GM12878 (cell line): ENCODE measurements around the gene ZNF284. TPM values are rescaled to one million over a fixed set of nuclear protein-coding genes. Genes with fewer than 3 reads are reported as not detected.
A peak's percentile ranks its signal among the peaks of the same experiment; 100 is the strongest.

ENCODE experiments used
- ATAC-seq: fragments of 200-7000 bp; cut with Tn5 transposase; 3 replicates; pipeline ENCODE4 v1.9.1; 2020; ENCODE audit warnings: mild to moderate bottlenecking, moderate library complexity
- BruUV-seq: library from RNA; stranded (reverse); fragments of 400-500 nt; replicated peaks from 2 replicates; lab custom pipeline; 2021; lab: Mats Ljungman, UMichigan
- CTCF ChIA-PET: fragments of 300-600 bp; sonication (Branson Sonifier 250); formaldehyde crosslinking; extraction: SDS; loops from one replicate; lab custom pipeline; 2021; ENCODE audit warnings: inconsistent platforms; lab: Yijun Ruan, JAX
- POLR2A ChIA-PET: fragments of 350-600 bp; formaldehyde crosslinking; extraction: SDS; loops from one replicate; lab custom pipeline; 2021; ENCODE audit warnings: inconsistent platforms; lab: Charles Lee
- RAD21 ChIA-PET: fragments of 300-600 bp; sonication (Branson Sonifier 250); formaldehyde crosslinking; loops from one replicate; lab custom pipeline; 2023; ENCODE audit warnings: antibody characterized with exemption; ENCODE audit not compliant: unreplicated experiment; lab: Charles Lee
- SMC1A ChIA-PET: fragments of 300-600 bp; sonication (Branson Sonifier 250); formaldehyde crosslinking; loops from one replicate; lab custom pipeline; 2023; ENCODE audit not compliant: unreplicated experiment, uncharacterized antibody; lab: Charles Lee
- DNase-seq: peaks from one replicate; pipeline ENCODE4 v3.0.0-alpha.2; 2011; ENCODE audit warnings: low read depth, low spot score
- FAIRE-seq: peaks from 3 replicates; lab custom pipeline; 2011; peaks lifted over from hg19 to GRCh38; lab: Jason Lieb, UNC
- H2AFZ ChIP-seq: 2 replicates; pipeline ENCODE4 v1.6.0; 2011; ENCODE audit warnings: low read depth, low read length, control low read depth; ENCODE audit not compliant: control insufficient read depth
- H3K27ac ChIP-seq: 2 replicates; pipeline ENCODE4 v1.5.1; 2011; ENCODE audit warnings: control low read depth; ENCODE audit not compliant: control insufficient read depth, insufficient read depth
- H3K27me3 ChIP-seq, 2 experiments: replicated peaks in 1 of 2; 2 replicates each; pipeline versions ENCODE4 v1.6.0 to v1.6.1; 2011; ENCODE audit warnings: low read length in 1 of 2; ENCODE audit not compliant: control insufficient read depth in 2 of 2, insufficient read depth in 2 of 2
- H3K36me3 ChIP-seq, 2 experiments: 2 replicates each; pipeline ENCODE4 v1.5.1; 2011; ENCODE audit warnings: low read length in 1 of 2; ENCODE audit not compliant: control insufficient read depth in 2 of 2, insufficient read depth in 2 of 2
- H3K4me1 ChIP-seq: 2 replicates; pipeline ENCODE4 v1.6.1; 2011; ENCODE audit warnings: mild to moderate bottlenecking, low read length, moderate library complexity, mixed read lengths; ENCODE audit not compliant: control insufficient read depth, insufficient read depth
- H3K4me2 ChIP-seq: 2 replicates; pipeline ENCODE4 v1.6.0; 2011; ENCODE audit warnings: control low read depth; ENCODE audit not compliant: control insufficient read depth, insufficient read depth
- H3K4me3 ChIP-seq: fragments of 200-600 bp; sonication (generic); 2 replicates; pipeline ENCODE4 v1.5.1; 2016
- H3K79me2 ChIP-seq: 2 replicates; pipeline ENCODE4 v1.6.0; 2011; ENCODE audit warnings: low read length; ENCODE audit not compliant: control insufficient read depth, insufficient read depth
- H3K9ac ChIP-seq: 2 replicates; pipeline ENCODE4 v1.8.0; 2011; ENCODE audit warnings: low read length, control low read depth, mixed read lengths; ENCODE audit not compliant: control insufficient read depth, insufficient read depth
- H3K9me3 ChIP-seq: replicated peaks from 3 replicates; pipeline ENCODE4 v1.5.1; 2011; ENCODE audit warnings: mild to moderate bottlenecking, low read length; ENCODE audit not compliant: control insufficient read depth, insufficient read depth
- H4K20me1 ChIP-seq: 2 replicates; pipeline ENCODE4 v1.6.0; 2011; ENCODE audit not compliant: control insufficient read depth, insufficient read depth
- CREB1 ChIP-seq: IDR thresholded peaks from 2 replicates; pipeline ENCODE4 v1.6.1; 2012; ENCODE audit warnings: low read depth, mild to moderate bottlenecking, inconsistent platforms
- HCFC1 ChIP-seq: fragments of 150-350 bp; IDR thresholded peaks from 2 replicates; pipeline ENCODE4 v1.6.1; 2014; ENCODE audit warnings: low read length
- HDAC2 ChIP-seq: fragments of 200-600 bp; sonication (generic); IDR thresholded peaks from 2 replicates; pipeline ENCODE4 v1.6.1; 2017
- IKZF1 ChIP-seq: fragments of 450-650 bp; conservative IDR thresholded peaks from 2 replicates; pipeline ENCODE4 v1.6.1; 2017; ENCODE audit warnings: antibody characterized with exemption, mild to moderate bottlenecking
- KAT2A ChIP-seq: conservative IDR thresholded peaks from 2 replicates; pipeline ENCODE4 v1.6.1; 2011; ENCODE audit warnings: low read depth, low read length; ENCODE audit not compliant: control insufficient read depth
- NBN ChIP-seq: fragments of 450-650 bp; IDR thresholded peaks from 2 replicates; pipeline ENCODE4 v1.6.1; 2016
- WRNIP1 ChIP-seq: IDR thresholded peaks from 2 replicates; pipeline ENCODE4 v1.6.1; 2011; ENCODE audit warnings: low read depth, low read length, improper control_type of control experiment, borderline replicate concordance
- WGBS: methylation state at CpG from one replicate; pipeline ENCODE4 v1.1.6; 2016; ENCODE audit warnings: low lambda C conversion rate; ENCODE audit not compliant: insufficient replicate concordance, insufficient coverage; ENCODE audit errors: missing lambda C conversion rate; 5-methylcytosine and 5-hydroxymethylcytosine counted together
- in situ Hi-C: fragments of 300-500 bp; cut with MboI; formaldehyde crosslinking; loops from 9 replicates; pipeline ENCODE4 v1.14.3; 2018; ENCODE audit warnings: mixed read lengths
- intact Hi-C: fragments of 100-400 bp; cut with micrococcal nuclease; formaldehyde crosslinking; loops from one replicate; pipeline ENCODE4 v1.14.2; 2022; ENCODE audit not compliant: unreplicated experiment
- polyA plus RNA-seq, 11 experiments: library from polyadenylated mRNA; depleted of rRNA in 4 of 11; unstranded in 6 of 11; stranded (reverse) in 5 of 11; fragments of >200 nt; fragmentation: Nextera tagmentation in 4 of 11; fragmentation: Illumina TruSeq in 1 of 11; extraction: Ambion mirVana in 4 of 11; extraction: Trizol in 1 of 11; gene quantifications; 1 replicate in 1 of 11; 2 replicates in 10 of 11; pipeline versions ENCODE4 v1.2.1 to v1.2.3, GENCODE V29; 2011 to 2016; ENCODE audit warnings: inconsistent platforms in 2 of 11, missing spikeins in 2 of 11, low read depth in 1 of 11
- total RNA-seq, 4 experiments: library from RNA; depleted of rRNA in 3 of 4; stranded (reverse); fragments of >200 nt in 3 of 4; fragmentation: Illumina TruSeq in 1 of 4; extraction: Trizol in 1 of 4; gene quantifications; 2 replicates each; pipeline versions ENCODE4 v1.2.1 to v1.2.3, GENCODE V29; 2013 to 2021
- TF ChIP-seq, protein P1 (sequence below): fragments of 150-350 bp; IDR thresholded peaks from 2 replicates; pipeline ENCODE4 v1.6.1; 2016; ENCODE audit warnings: low read depth, low read length
- TF ChIP-seq, protein P2 (sequence below): fragments of 450-650 bp; formaldehyde crosslinking; IDR thresholded peaks from 2 replicates; pipeline ENCODE4 v1.4.0; 2022; ENCODE audit warnings: mild to moderate bottlenecking, moderate library complexity
- TF ChIP-seq, protein P3 (sequence below): IDR thresholded peaks from 2 replicates; pipeline ENCODE4 v1.6.1; 2011; ENCODE audit warnings: mild to moderate bottlenecking, low read depth, low read length, moderate library complexity; ENCODE audit not compliant: insufficient replicate concordance
- TF ChIP-seq, protein P4 (sequence below): fragments of 450-650 bp; IDR thresholded peaks from 2 replicates; pipeline ENCODE4 v1.6.1; 2017; ENCODE audit warnings: low read depth, mild to moderate bottlenecking, moderate library complexity

Gene ZNF284
- total and polyA plus RNA-seq, 10 of the 15 experiments (the other 5 are each of a cell fraction or from before 2014, with no cell fraction given): 0.35 to 1.7 (median 0.60) TPM

DNA sequence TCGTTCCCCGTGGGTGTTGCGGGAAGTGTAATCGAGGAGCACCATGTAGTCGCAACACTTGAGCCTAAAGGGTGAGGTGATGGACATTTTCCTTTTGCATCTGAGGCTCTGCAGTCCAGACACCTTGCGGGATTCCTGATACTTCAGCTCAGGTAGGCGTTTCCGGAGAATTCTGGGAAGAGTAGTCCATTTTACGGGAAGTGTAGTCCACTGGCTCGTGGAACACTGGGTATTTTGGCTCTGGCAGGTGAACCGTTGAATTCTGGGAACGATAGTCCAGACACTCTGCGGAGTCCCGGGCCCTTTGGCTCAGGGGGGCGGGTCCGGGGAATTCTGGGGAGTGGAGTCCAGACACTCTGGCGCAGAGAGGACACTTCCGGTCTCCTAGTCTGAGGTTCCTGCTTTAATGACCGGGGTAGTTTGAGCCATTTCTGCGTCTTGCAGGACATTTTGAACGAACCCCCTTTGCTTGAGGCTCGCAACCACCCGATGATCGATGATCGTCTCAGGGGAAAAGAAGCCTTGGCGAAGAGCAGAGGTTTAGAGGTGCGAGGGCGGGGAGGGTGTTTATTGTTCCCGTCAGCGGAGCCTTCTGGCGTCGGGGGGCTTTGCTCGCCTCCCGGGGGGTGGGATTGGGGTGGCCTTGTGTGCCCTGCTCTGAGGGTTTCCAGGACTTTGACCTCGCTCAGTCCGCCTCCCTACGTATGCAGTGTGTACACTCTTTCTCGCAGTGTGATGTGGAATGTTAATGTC lies 20.1 kb upstream of the ZNF284 start, which contains the start of gene ZNF223:
ZNF223 (plus strand) TSS at position 387 of the 753 bp plus-strand sequence. CDS start 3,141 bp downstream, outside the sequence.
- Histone ChIP-seq H3K27me3 (no peaks in the 10 kb centered on the region), H3K27ac (no peak within 1 kb of the TSS), H3K4me3 (peak within 1 kb of the TSS; percentile 55), H3K9ac (peak within 1 kb of the TSS; percentile 58), H3K4me2 (peak within 1 kb of the TSS; percentile 6), H2AFZ (peak within 1 kb of the TSS; percentile 91), H4K20me1 (no peaks in the 10 kb centered on the region), H3K4me1 (no peaks in the 10 kb centered on the region), H3K9me3 (peaks cover 7% of the 10 kb centered on the region; the same call in 2 of the 3 replicates), H3K36me3 (no peaks in the 10 kb centered on the region), H3K79me2 (no peaks in the 10 kb centered on the region)
- FAIRE-seq (peak; percentile 72), DNase-seq (peak; percentile 69), ATAC-seq (peak; percentile 98)
- no TSS peak for BruUV-seq
- intact Hi-C loops: no loop called here
- in situ Hi-C loops: no loop called here
- WGBS: 15% methylated on average over 37 of the region's 38 CpGs
- ChIA-PET CTCF (interaction anchor here (1.0 to 2.4 kb wide), 3 partner anchors 10 to 116 kb away, joined by 3 to 5 read pairs (median 3); partner anchors contain the start of genes ZNF224 and ZNF45), POLR2A (interaction anchor here (1.5 to 2.2 kb wide), 2 partner anchors 22 to 43 kb away, joined by 3 to 6 read pairs; no protein-coding TSS in a partner anchor), SMC1A (interaction anchor here (1.0 kb wide), 2 partner anchors 15 to 43 kb away, joined by 3 read pairs; no protein-coding TSS in a partner anchor), RAD21 (interaction anchor here (0.7 to 1.2 kb wide), 3 partner anchors 48 to 117 kb away, joined by 3 read pairs; partner anchors contain the start of genes ZNF226 and ZNF45)
- TF ChIP-seq, protein P1, sequence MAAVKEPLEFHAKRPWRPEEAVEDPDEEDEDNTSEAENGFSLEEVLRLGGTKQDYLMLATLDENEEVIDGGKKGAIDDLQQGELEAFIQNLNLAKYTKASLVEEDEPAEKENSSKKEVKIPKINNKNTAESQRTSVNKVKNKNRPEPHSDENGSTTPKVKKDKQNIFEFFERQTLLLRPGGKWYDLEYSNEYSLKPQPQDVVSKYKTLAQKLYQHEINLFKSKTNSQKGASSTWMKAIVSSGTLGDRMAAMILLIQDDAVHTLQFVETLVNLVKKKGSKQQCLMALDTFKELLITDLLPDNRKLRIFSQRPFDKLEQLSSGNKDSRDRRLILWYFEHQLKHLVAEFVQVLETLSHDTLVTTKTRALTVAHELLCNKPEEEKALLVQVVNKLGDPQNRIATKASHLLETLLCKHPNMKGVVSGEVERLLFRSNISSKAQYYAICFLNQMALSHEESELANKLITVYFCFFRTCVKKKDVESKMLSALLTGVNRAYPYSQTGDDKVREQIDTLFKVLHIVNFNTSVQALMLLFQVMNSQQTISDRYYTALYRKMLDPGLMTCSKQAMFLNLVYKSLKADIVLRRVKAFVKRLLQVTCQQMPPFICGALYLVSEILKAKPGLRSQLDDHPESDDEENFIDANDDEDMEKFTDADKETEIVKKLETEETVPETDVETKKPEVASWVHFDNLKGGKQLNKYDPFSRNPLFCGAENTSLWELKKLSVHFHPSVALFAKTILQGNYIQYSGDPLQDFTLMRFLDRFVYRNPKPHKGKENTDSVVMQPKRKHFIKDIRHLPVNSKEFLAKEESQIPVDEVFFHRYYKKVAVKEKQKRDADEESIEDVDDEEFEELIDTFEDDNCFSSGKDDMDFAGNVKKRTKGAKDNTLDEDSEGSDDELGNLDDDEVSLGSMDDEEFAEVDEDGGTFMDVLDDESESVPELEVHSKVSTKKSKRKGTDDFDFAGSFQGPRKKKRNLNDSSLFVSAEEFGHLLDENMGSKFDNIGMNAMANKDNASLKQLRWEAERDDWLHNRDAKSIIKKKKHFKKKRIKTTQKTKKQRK: no peak
- TF ChIP-seq CREB1: no peak
- TF ChIP-seq, protein P2, sequence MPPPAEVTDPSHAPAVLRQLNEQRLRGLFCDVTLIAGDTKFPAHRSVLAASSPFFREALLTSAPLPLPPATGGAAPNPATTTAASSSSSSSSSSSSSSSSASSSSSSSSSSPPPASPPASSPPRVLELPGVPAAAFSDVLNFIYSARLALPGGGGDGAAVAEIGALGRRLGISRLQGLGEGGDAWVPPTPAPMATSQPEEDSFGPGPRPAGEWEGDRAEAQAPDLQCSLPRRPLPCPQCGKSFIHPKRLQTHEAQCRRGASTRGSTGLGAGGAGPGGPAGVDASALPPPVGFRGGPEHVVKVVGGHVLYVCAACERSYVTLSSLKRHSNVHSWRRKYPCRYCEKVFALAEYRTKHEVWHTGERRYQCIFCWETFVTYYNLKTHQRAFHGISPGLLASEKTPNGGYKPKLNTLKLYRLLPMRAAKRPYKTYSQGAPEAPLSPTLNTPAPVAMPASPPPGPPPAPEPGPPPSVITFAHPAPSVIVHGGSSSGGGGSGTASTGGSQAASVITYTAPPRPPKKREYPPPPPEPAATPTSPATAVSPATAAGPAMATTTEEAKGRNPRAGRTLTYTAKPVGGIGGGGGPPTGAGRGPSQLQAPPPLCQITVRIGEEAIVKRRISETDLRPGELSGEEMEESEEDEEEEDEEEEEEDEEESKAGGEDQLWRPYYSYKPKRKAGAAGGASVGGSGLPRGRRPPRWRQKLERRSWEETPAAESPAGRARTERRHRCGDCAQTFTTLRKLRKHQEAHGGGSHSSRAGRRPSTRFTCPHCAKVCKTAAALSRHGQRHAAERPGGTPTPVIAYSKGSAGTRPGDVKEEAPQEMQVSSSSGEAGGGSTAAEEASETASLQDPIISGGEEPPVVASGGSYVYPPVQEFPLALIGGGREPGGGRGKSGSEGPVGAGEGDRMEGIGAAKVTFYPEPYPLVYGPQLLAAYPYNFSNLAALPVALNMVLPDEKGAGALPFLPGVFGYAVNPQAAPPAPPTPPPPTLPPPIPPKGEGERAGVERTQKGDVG (CRISPR knock-in tag): no peak
- peak; percentile 98 for TF ChIP-seq IKZF1
- TF ChIP-seq HDAC2: no peak
- TF ChIP-seq HCFC1: peak; percentile 86
- no peak for TF ChIP-seq KAT2A
- no peak for TF ChIP-seq WRNIP1
- no peak for TF ChIP-seq NBN
- TF ChIP-seq, protein P3, sequence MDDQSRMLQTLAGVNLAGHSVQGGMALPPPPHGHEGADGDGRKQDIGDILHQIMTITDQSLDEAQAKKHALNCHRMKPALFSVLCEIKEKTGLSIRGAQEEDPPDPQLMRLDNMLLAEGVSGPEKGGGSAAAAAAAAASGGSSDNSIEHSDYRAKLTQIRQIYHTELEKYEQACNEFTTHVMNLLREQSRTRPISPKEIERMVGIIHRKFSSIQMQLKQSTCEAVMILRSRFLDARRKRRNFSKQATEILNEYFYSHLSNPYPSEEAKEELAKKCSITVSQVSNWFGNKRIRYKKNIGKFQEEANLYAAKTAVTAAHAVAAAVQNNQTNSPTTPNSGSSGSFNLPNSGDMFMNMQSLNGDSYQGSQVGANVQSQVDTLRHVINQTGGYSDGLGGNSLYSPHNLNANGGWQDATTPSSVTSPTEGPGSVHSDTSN: no peak
- TF ChIP-seq, protein P4, sequence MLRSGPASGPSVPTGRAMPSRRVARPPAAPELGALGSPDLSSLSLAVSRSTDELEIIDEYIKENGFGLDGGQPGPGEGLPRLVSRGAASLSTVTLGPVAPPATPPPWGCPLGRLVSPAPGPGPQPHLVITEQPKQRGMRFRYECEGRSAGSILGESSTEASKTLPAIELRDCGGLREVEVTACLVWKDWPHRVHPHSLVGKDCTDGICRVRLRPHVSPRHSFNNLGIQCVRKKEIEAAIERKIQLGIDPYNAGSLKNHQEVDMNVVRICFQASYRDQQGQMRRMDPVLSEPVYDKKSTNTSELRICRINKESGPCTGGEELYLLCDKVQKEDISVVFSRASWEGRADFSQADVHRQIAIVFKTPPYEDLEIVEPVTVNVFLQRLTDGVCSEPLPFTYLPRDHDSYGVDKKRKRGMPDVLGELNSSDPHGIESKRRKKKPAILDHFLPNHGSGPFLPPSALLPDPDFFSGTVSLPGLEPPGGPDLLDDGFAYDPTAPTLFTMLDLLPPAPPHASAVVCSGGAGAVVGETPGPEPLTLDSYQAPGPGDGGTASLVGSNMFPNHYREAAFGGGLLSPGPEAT: peak; percentile 84
